OCI-LY7 (cell line): ENCODE data around the gene GCAT. TPM values are rescaled to one million over a fixed set of nuclear protein-coding genes. Genes with fewer than 3 reads are reported as not detected.

Experiments used
- BruUV-seq: library from RNA; stranded (reverse); fragments of 400-500 nt; replicated peaks from 2 replicates; lab custom pipeline; 2021; lab: Mats Ljungman, UMichigan
- CTCF ChIA-PET: fragments of 300-600 bp; sonication (Branson Sonifier 250); formaldehyde crosslinking; loops from one replicate; lab custom pipeline; 2022; ENCODE audit warnings: antibody characterized with exemption; ENCODE audit not compliant: unreplicated experiment; lab: Charles Lee
- POLR2A ChIA-PET: fragments of 300-600 bp; sonication (Branson Sonifier 250); formaldehyde crosslinking; loops from one replicate; lab custom pipeline; 2022; ENCODE audit warnings: antibody characterized with exemption; lab: Charles Lee
- DNase-seq: peaks from one replicate; pipeline ENCODE4 v3.0.0-alpha.2; 2015; ENCODE audit warnings: low spot score
- H2AFZ ChIP-seq: fragments of 200-600 bp; sonication (generic), shearing (Covaris generic); 2 replicates; pipeline ENCODE4 v1.6.1; 2014; ENCODE audit warnings: mild to moderate bottlenecking, antibody characterized with exemption, low read length, moderate library complexity
- H3K27ac ChIP-seq: fragments of 200-600 bp; sonication (generic); 2 replicates; pipeline ENCODE4 v1.5.1; 2014; ENCODE audit warnings: mixed run types, low read depth, mild to moderate bottlenecking, moderate library complexity, low read length, inconsistent platforms; ENCODE audit not compliant: poor library complexity, severe bottlenecking
- H3K36me3 ChIP-seq: fragments of 200-600 bp; sonication (generic); 2 replicates; pipeline ENCODE4 v1.6.1; 2014; ENCODE audit warnings: mild to moderate bottlenecking, antibody characterized with exemption, low read length, moderate library complexity, mixed read lengths; ENCODE audit not compliant: insufficient read depth
- H3K4me1 ChIP-seq: fragments of 200-600 bp; sonication (generic); 2 replicates; pipeline ENCODE4 v1.5.1; 2014; ENCODE audit warnings: mild to moderate bottlenecking, low read length; ENCODE audit not compliant: insufficient read depth, poor library complexity, severe bottlenecking
- H3K4me2 ChIP-seq: fragments of 200-600 bp; sonication (generic); 2 replicates; pipeline ENCODE4 v1.6.1; 2014; ENCODE audit warnings: mild to moderate bottlenecking, low read length
- H3K4me3 ChIP-seq: fragments of 200-600 bp; sonication (generic); 2 replicates; pipeline ENCODE4 v1.5.1; 2014; ENCODE audit warnings: mild to moderate bottlenecking, low read depth, low read length; ENCODE audit not compliant: poor library complexity, severe bottlenecking
- H3K79me2 ChIP-seq: fragments of 200-600 bp; sonication (generic); 2 replicates; pipeline ENCODE4 v1.6.1; 2016; ENCODE audit warnings: low read depth, mild to moderate bottlenecking, low read length, moderate library complexity, mixed read lengths; ENCODE audit not compliant: insufficient read depth
- H3K9me2 ChIP-seq: fragments of 200-600 bp; sonication (generic); 2 replicates; pipeline ENCODE4 v1.6.1; 2016; ENCODE audit warnings: mild to moderate bottlenecking, low read length, mixed read lengths; ENCODE audit not compliant: insufficient read depth
- H3K9me3 ChIP-seq: fragments of 200-600 bp; sonication (generic); 2 replicates; pipeline ENCODE4 v1.6.1; 2014; ENCODE audit warnings: mild to moderate bottlenecking, mixed run types, low read length, mixed read lengths
- H4K20me1 ChIP-seq: fragments of 200-600 bp; sonication (generic); 2 replicates; pipeline ENCODE4 v1.6.1; 2014; ENCODE audit warnings: mild to moderate bottlenecking, antibody characterized with exemption, low read length, moderate library complexity, mixed read lengths; ENCODE audit not compliant: insufficient read depth
- CTCF ChIP-seq: fragments of 200-600 bp; sonication (generic); conservative IDR thresholded peaks from 2 replicates; pipeline ENCODE4 v1.5.1; 2014; ENCODE audit warnings: mild to moderate bottlenecking, antibody characterized with exemption, low read length, moderate library complexity, mixed read lengths
- EZH2phosphoT487 ChIP-seq: fragments of 200-600 bp; sonication (generic); IDR thresholded peaks from 2 replicates; pipeline ENCODE4 v1.6.1; 2018; ENCODE audit warnings: low read depth, borderline replicate concordance, mild to moderate bottlenecking, mixed run types, antibody characterized with exemption, low read length, moderate library complexity, mixed read lengths
- intact Hi-C: fragments of 100-400 bp; cut with micrococcal nuclease; formaldehyde crosslinking; loops from one replicate; pipeline ENCODE4 v1.10.0; 2022; ENCODE audit not compliant: unreplicated experiment
- total RNA-seq, 2 experiments: library from RNA; depleted of rRNA in 1 of 2; stranded (reverse); fragments of >200 nt in 1 of 2; shearing (Covaris generic) in 1 of 2; gene quantifications; 2 replicates each; pipeline ENCODE4 v1.2.3, GENCODE V29; 2014 to 2022

The GCAT gene
- total RNA-seq, 2 experiments from 2014 or later: 14.6 to 17.3 TPM

GRCh38 chr22:37803639-37804351, 3.9 kb upstream of the GCAT start:
- H4K20me1 ChIP-seq: no peaks in the 10 kb centered on the region
- H3K27ac ChIP-seq: no peak overlapping the region
- no peak for TF ChIP-seq EZH2phosphoT487
- no peak for TF ChIP-seq CTCF
- H3K9me3 ChIP-seq: no peaks in the 10 kb centered on the region
- DNase-seq: no peak
- H3K4me2 ChIP-seq: no peak overlapping the region
- no peak overlapping the region for H2AFZ ChIP-seq
- H3K36me3 ChIP-seq: no peaks in the 10 kb centered on the region
- H3K79me2 ChIP-seq: no peaks in the 10 kb centered on the region
- ChIA-PET POLR2A (no interaction called here), CTCF (no interaction called here)
- no peak overlapping the region for H3K4me3 ChIP-seq
- peaks cover 19% of the 10 kb centered on the region for H3K4me1 ChIP-seq
- H3K9me2 ChIP-seq: no peaks in the 10 kb centered on the region
- intact Hi-C loops: no loop called here
- no TSS peak for BruUV-seq

GRCh38 chr22:37804352-37804880, 3.3 kb upstream of the GCAT start:
- peaks cover 19% of the 10 kb centered on the region for H3K4me1 ChIP-seq
- H3K27ac ChIP-seq: no peak overlapping the region
- intact Hi-C loops: no loop called here
- no peak overlapping the region for H3K4me3 ChIP-seq
- no peaks in the 10 kb centered on the region for H4K20me1 ChIP-seq
- H3K9me3 ChIP-seq: no peaks in the 10 kb centered on the region
- H3K9me2 ChIP-seq: no peaks in the 10 kb centered on the region
- DNase-seq: no peak
- H3K4me2 ChIP-seq: no peak overlapping the region
- ChIA-PET POLR2A (no interaction called here), CTCF (no interaction called here)
- no peak for TF ChIP-seq CTCF
- no peak for TF ChIP-seq EZH2phosphoT487
- H3K79me2 ChIP-seq: no peaks in the 10 kb centered on the region
- H3K36me3 ChIP-seq: no peaks in the 10 kb centered on the region
- no peak overlapping the region for H2AFZ ChIP-seq
- BruUV-seq: no TSS peak
